GM12864 (cell line): ENCODE results near the gene FEN1.

ENCODE experiments used
- DNase-seq: peaks from one replicate; pipeline ENCODE4 v3.0.0-alpha.2; 2011; ENCODE audit warnings: low read depth
- H3K4me3 ChIP-seq: 2 replicates; pipeline ENCODE4 v1.5.1; 2011; ENCODE audit warnings: mild to moderate bottlenecking, low read depth, low read length, control low read depth
- TF ChIP-seq, protein P1 (sequence below): IDR thresholded peaks from 2 replicates; pipeline ENCODE4 v1.5.1; 2011; ENCODE audit warnings: low read depth, mild to moderate bottlenecking, moderate library complexity, low read length, control low read depth, inconsistent platforms; ENCODE audit errors: missing control alignments

FEN1 gene

DNA sequence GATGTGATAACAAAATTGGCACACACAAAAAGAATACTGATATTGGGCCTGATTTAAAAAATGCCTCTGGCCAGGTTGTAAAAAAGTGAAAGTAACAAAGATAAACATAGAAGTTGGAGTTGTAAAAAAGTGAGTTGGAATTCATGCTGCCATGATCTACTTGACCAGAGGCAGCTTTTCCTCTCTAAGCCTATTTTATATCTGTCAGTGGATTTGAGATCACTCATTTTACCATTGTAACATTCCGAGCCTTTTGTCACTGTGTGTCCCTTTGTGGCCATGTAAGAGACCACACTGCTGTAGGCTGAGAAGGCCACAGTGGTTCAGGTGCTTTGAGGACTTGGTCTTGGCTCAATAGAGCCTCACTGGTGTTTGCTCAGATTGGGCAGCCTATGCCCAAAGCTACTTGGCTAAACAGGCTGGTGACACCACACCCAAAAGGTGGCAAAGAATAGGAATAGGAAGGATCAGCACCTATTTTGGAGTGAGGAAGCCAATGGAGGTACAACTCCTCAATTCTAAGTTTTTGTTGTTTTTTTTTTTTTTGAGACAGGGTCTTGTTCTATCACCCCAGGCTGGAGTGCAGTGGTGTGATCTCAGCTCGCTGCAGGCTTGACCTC, 7.1 kb downstream of the FEN1 start:
- H3K4me3 ChIP-seq: no peak overlapping the region
- no peak for DNase-seq
- TF ChIP-seq, protein P1, sequence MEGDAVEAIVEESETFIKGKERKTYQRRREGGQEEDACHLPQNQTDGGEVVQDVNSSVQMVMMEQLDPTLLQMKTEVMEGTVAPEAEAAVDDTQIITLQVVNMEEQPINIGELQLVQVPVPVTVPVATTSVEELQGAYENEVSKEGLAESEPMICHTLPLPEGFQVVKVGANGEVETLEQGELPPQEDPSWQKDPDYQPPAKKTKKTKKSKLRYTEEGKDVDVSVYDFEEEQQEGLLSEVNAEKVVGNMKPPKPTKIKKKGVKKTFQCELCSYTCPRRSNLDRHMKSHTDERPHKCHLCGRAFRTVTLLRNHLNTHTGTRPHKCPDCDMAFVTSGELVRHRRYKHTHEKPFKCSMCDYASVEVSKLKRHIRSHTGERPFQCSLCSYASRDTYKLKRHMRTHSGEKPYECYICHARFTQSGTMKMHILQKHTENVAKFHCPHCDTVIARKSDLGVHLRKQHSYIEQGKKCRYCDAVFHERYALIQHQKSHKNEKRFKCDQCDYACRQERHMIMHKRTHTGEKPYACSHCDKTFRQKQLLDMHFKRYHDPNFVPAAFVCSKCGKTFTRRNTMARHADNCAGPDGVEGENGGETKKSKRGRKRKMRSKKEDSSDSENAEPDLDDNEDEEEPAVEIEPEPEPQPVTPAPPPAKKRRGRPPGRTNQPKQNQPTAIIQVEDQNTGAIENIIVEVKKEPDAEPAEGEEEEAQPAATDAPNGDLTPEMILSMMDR: no peak

DNA sequence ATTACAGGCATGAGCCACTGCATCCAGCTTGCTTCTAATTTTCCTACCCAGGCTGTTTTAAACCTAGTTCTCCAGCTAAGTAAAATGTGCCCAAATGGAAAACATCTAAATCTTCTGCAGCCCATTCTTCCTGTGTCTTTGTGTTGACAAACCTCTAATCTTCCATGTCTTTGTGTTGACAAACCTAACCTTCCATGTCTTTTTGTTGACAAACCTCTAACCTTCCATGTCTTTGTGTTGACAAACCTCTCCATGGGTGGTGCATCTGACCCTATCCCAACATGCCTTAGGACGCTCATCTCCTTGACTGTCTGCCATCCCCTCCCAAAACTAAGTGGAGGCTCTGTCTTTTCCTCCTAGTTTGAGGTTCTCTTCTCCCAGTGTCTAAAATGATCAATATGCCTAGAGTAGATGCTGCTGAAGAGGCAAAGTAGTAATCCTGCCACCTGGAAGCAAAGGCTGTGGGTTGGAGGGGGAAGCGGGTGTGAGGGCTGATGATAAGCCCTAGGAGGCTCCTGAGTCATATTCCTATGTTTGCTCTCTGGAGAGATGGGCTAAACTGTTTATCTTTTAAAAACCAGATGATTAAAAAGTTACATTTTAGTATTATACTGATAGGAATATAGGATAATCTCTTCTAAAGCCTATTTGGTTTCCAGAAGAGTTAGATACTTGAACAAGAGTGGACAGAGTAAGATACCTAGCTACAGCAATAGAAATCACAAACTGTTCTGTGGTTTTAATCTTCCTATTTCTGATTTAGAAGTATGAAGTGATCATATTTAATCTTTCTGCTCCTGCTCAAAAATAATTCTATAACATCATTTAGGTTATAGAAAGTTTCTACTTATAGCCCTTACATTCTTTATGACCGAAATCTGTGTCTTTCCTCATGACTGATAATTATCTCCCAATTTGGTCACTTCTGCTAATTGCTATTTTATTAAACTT, 7.9 kb downstream of the FEN1 start:
- no peak overlapping the region for H3K4me3 ChIP-seq
- TF ChIP-seq, protein P1: no peak
- DNase-seq: no peak

DNA sequence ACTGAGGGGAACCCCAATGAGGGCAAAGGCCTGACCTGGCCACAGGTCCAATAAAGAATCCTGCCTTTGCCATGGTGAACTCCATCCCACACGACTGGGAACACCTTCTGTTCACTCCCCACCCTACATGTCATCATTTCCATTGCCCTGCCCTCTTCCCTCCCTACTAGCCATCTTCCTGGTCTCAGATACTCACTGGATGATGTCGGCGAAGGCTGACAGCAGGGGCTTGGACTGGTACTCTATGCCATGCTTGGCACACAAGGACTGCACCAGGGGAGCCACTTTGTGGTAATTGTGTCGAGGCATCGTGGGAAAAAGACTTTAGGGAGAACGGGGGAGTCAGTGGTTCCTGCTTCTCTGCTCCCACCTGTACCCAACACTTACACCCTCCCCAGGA, 9.9 kb downstream of the FEN1 start:
- DNase-seq: no peak
- no peak overlapping the region for H3K4me3 ChIP-seq
- TF ChIP-seq, protein P1: no peak

DNA sequence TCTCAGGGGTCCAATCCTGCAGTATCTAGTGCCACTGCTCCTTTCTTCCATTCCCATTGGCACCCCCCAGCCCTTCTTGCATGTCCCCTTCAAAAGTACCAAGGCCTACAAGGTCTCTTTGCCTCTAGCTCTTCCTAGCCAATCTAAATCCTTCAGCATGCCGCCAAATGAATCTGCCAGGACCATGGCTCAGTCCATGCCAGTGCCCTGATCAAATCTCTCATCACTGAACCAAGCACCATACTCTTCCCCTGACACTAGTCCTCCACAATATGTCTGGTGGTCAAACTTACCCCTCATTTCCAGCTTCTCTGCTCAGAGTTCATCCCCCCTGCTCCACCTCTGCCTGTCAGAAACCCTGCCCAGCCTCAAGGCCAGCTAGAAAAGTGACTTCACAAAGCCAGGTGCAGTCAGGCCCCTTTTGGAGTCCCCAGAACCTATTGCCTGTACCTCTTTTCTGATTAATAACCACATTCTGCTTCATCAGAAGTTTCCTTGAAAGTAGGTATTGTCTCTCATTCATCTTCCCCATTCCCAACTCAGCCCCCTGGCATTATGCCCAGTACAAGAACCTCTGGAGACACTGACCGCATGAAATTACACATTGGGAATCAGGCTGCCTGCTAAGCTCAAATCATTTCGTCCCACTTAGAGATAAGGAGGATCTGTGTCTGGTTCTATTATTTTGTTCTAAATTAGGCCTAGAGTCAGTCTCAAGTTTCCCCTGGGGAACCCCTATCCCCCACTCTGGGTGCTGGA, 11.4 kb downstream of the FEN1 start:
- TF ChIP-seq, protein P1: no peak
- no peak for DNase-seq
- H3K4me3 ChIP-seq: no peak overlapping the region

DNA sequence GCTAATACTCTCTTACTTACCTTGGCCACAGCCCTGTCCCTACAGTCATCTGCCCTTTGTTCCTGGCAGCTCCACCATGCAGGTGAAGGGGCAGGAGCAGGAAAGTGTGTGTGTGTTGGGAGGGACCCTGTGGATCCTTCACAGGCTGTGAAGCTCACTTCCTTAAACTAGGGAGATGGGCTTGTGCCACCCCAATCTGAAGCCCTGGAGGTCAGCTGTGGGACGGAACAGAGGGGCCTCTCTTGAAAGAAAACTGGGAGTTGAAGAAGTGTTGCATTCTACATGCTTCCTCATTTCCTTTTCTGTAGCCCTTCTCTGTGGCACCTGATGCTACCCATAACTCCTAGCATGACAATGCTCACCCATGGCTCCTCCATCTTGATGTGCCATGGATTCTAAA, 12.4 kb downstream of the FEN1 start:
- DNase-seq: no peak
- TF ChIP-seq, protein P1: no peak
- H3K4me3 ChIP-seq: no peak overlapping the region

DNA sequence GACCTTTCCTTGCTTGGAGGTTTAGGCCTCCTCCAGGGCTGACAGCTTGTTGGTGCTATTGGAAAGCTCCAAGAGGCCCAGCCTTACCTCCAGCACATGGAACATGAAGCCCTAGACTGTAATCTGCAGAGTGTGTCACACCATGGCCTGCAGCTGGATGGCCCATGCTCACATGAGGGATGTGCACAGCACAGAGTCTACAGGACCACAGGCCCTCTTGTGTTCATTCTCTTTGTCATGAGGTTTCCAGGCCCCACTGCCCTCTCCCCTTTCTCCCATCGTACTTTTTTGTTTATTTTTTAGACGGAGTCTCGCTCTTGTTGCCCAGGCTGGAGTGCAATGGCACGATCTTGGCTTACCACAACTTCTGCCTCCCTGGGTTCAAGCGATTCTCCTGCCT, 14.1 kb downstream of the FEN1 start:
- H3K4me3 ChIP-seq: no peak overlapping the region
- no peak for DNase-seq
- TF ChIP-seq, protein P1: no peak
